ENCODE data around the gene CHAF1A. TPM values are rescaled to one million over a fixed set of nuclear protein-coding genes. Genes with fewer than 3 reads are reported as not detected.

The CHAF1A gene
- total RNA-seq, 1 donor, result 35.3 TPM

- no peak for DNase-seq (ENCODE audit: low read depth in 2 of 3, low spot score in 2 of 3)
These were observed 51.1 kb downstream of the CHAF1A start for GRCh38 chr19:4453232-4454179.

GRCh38 chr19:4454747-4455718, 52.6 kb downstream of the CHAF1A start:
- no peak for DNase-seq (ENCODE audit: low read depth in 2 of 3, low spot score in 2 of 3)

- no peak for DNase-seq (ENCODE audit: low read depth in 2 of 3, low spot score in 2 of 3)
These were observed 53.5 kb downstream of the CHAF1A start for GRCh38 chr19:4455719-4456475.

- DNase-seq (ENCODE audit: low read depth in 2 of 3, low spot score in 2 of 3), result peak in 1 of 3 donors; percentile 45
These were observed 54.0 kb downstream of the CHAF1A start for GRCh38 chr19:4456476-4456842.

DNA sequence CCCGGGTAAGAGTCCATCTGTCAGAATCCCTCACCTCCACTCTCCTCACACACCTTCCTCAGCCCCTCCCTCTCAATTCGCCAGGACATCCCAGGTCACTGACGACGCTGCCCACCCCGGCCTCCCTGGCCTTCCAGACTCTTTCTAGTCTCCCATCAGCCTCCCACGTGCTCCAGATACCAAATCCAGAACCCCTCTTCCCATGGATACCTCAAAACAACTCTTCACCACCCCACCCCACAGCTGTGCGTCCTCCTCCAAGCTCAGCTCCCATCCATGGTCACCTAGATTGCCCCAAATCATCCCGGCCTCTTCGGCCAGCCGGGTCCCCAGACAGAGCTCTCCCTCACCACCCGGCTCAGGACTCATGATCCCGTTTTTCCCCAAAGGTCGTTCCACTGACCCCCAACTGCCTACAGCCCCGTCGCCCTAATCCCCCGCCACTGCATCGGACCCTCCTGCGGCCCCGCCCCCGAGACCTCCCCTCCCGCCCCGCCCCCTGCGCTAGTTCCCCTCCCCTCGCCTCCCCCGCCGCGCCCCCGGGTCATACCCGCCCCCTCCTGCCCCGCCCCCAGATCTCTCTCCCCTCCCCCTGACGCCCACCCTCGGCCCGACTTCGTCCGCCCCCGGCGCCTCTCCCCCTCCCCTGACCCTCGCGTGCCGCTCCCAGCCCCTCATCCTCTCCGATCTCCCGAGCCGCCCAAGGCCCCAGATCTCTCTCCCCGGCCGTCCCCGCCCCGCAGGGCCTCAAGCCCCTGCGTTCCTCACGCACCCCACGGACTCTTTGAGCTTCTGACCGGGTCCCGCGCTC, 54.6 kb downstream of the CHAF1A start:
- peak in 2 of 3 donors; percentile 62 to 73 for DNase-seq (ENCODE audit: low read depth in 2 of 3, low spot score in 2 of 3)

DNA sequence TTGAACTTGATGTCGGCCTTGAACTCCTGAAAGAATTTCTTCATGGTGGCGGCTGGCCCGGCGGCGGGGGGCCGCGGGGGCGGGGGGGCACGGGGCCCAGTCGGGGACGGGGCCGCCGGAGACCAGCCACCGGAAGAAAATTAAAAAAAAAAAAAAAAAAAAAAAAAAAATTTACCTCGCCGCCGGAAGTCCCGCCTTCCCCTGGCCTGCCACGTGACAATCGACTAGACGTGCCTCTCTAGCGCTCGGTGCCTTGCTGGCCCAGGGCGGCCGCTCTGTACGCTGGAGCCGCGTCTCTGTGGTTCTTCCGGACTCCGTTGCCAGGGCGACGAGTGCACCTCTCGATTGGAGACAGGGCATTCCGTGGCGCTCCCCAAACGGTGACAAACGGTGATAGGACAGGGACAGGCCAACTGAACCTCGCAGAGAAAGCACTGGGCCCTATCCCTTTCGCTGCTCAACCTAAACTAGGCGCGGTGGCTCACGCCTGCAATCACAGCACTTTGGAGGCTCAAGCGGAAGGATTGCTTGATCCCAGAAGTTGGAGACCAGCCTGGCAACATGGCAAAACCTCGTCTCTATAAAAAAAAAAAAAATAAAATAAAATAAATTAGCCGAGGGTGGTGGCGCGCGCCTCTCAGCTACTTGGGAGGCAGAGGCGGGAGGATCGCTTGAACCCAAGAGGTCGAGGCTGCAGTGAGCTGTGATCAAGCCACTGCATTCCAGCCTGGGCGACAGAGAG, 55.4 kb downstream of the CHAF1A start, which contains the start of gene UBXN6:
TSS of gene UBXN6 (minus strand) at position 141 of the 742 bp plus-strand sequence. CDS start at position 44, 97 bp downstream.
- DNase-seq (ENCODE audit: low read depth in 2 of 3, low spot score in 2 of 3), result peak; percentile 92 to 99 (median 99)

DNA sequence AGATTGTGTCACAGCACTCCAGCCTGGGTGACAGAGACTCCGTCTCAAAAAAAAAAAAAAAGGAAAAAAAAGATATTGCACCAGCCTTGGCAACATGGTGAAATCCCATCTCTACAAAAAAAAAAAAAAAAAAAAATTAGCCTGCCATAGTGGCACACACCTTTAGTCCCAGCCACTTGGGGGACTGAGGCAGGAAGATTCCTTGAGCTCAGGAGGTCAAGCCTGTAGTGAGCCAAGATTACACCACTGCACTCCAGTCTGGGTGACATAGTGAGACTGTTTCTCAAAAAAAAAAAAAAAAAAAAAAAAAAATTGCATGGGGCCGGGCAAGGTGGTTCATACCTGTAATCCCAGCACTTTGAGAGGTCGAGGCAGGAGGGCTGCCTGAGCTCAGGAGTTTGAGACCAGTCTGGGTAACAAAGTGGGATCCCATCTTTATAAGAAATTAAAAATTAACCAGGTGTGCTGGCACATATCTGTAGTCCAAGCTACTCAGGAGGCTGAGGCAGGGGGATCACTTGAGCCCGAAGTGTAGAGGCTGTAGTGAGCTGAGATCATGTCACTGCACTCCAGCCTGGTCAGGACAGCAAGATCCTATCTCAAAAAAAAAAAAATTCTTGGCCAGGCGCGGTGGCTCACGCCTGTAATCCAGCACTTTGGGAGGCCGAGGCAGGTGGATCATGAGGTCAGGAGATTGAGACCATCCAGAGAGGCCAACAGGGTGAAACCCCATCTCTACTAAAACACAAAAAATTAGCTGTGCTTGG, 62.6 kb downstream of the CHAF1A start:
- no peak for DNase-seq (ENCODE audit: low read depth in 2 of 3, low spot score in 2 of 3)

DNA sequence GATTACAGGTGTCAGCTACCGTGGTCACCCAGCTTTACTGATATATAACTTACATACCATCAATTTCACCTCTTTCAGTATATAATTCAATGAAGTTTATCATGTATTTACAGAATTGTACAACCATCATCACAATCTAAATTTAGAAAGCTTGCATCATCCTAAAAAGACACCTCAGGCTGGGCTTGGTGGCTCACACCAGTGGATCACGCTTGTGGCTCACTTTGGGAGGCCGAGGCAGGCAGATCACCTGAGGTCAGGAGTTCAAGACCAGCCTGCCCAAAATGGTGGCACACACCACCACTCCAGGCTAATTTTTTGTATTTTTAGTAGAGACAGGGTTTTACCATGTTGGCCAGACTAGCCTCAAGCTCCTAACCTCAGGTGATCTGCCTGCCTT, 65.4 kb downstream of the CHAF1A start:
- DNase-seq (ENCODE audit: low read depth in 2 of 3, low spot score in 2 of 3), result no peak

DNA sequence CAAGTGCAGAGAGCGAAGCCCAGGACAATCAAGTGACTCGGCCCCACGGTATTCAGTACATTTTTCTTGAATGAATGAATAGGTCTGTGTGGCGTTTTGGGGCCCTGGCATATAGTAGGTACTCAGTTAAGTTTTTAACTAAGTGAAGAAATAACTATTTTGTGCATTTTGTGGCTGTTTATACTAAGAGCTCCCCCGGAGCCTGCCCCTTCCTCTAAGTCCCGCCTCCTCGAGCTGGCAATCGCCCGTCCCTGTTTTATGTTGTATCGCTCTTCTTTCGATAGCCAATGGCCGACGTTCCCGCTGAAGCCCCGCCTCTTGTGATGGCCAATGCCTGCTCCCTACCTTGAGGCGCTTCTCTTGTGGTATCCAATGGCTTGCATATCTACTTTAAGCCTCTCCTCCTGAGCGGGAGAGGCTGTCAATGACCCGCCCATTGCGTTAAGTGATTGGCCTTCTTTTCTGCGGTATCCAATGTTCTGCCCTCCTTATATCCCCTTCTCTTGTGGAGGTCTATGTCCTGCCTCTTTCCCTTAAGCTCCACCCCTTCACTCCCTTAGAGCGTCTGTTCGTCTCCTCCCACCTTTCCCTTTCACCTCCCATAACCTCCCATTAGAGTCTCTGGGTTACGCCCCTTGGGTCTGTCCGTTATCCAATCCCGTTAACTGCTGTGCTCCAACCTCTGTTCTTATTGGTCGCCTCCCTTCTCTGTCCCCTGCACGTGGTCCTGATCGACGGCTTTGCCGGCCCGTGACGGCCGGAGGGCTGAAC, 69.1 kb downstream of the CHAF1A start:
- peak; percentile 96 to 100 (median 100) for DNase-seq (ENCODE audit: low read depth in 2 of 3, low spot score in 2 of 3)

DNA sequence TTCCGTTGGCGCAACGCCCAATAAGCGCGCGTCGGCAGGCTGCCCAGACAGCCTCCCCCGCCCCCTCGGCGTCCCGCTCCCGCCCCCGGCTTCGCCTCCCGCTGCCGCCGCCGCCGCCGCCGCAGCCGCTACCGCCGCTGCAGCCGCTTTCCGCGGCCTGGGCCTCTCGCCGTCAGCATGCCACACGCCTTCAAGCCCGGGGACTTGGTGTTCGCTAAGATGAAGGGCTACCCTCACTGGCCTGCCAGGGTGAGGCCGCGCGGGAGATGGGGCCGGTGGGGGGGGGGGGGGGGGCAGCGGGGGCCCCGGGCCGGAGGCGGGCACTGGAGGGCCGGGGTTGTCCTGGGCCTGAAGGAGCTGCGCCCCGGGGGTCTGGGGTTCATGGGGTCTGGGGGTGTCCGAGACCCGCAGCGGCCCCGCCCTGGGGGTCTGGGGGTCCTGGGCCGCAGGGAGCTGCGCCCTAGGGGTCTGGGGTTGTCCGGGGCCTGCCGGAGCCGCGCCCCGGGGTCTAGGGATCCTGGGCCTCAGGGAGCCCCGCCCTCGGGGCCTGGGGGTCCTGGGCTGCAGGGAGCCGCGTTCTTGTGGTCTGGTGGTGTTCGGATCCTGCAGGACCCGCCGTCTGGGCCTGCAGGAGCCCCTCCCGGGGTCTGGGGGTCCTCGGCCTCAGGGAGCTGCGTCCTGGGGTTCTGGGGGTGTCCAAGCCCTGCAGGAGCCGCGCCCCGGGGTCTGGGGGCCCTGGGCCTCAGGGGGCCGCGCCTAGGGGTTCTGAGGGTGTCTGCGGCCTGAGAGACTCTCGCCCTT, 69.9 kb downstream of the CHAF1A start, which contains the start of gene HDGFL2:
TSS of gene HDGFL2 (plus strand) at position 124 of the 801 bp plus-strand sequence. CDS start at position 178, 54 bp downstream.
- no peak for DNase-seq (ENCODE audit: low read depth in 2 of 3, low spot score in 2 of 3)

DNA sequence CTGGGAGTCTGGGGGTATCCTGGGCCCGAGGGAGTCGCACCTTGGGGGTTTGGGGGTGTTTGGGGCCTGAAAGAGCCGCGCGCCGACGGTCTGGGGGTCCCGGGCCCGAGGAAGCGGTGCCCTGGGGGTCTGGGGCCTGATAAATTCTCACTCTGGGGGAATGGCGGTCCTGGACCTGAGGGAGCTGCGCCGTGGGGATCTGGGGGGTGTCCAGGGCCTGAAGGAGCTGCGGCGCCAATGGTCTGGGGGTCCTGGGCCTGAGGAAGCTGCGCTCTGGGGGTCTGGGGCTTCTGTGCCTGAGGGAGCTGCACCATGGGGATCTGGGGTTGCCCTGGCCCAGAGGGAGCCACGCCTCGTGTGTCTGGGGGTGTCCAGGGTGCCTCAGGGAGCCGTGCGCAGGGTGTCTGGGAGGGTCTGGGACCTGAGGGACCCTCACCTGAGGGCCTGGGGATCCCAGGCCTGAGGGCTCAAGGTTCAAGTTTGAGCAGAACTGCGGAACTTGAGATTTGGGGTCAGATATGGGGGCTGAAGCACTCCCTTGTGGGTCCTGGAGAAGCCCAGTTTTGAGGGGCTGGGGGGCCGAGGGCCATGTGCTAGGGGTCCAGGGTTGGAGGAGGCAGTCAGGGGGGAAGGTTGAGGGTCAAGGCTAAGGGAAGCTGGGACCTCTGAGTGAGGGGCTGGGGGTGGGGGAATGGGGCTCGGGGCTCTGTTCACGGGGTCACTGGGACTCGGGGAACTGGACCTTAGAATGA, 70.7 kb downstream of the CHAF1A start:
- DNase-seq (ENCODE audit: low read depth in 2 of 3, low spot score in 2 of 3), result no peak

- DNase-seq (ENCODE audit: low read depth in 2 of 3, low spot score in 2 of 3), result no peak
These were observed 71.5 kb downstream of the CHAF1A start for GRCh38 chr19:4473763-4474513.

GRCh38 chr19:4474514-4475022, 72.1 kb downstream of the CHAF1A start:
- DNase-seq (ENCODE audit: low read depth in 2 of 3, low spot score in 2 of 3), result peak in 2 of 3 donors; percentile 67 to 74

GRCh38 chr19:4477034-4477801, 74.8 kb downstream of the CHAF1A start:
- no peak for DNase-seq (ENCODE audit: low read depth in 2 of 3, low spot score in 2 of 3)

All from hematopoietic multipotent progenitor cell (in vitro differentiated cells).